GM21717 (cell line): Measurements from ENCODE around the gene KLHL11.
"Not testable (repeated sequence)": the region's sequence is repeated elsewhere in the genome, so short reads cannot be mapped to it uniquely, and the experiment has no call there.

Source experiments
- ATAC-seq: cut with Tn5 transposase; IDR thresholded peaks from one replicate; pipeline ENCODE4 v1.9.1; 2021; ENCODE audit warnings: mild to moderate bottlenecking, moderate library complexity; ENCODE audit not compliant: unreplicated experiment

The KLHL11 gene

DNA sequence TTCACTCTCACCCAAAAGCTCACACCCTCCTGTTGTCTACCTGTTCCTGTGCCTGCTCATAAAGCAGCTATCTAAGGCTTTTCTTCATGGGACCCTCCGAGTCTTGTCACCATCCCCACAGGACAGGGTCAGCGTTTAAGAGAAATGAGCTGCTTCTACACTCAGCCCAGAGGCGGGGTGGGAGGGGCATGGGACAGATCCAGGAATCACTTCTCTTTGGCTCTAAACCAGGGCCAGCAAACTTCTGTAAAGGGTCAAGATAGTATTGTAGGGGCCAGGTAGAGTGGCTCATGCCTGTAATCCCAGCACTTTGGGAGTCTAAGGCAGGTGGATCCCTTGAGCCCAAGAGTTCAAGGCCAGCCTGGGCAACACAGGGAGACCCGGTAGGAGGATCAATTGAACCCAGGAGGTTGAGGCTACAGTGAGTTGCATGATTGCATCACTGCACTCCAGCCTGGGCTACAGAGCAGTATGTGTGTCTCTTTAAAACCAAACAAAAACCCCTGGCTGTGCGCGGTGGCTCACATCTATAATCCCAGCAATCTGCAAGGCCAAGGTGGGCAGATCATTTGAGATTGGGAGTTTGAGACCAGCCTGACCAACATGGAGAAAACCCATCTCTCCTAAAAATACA lies 23.2 kb upstream of the KLHL11 start:
- ATAC-seq: no peak

DNA sequence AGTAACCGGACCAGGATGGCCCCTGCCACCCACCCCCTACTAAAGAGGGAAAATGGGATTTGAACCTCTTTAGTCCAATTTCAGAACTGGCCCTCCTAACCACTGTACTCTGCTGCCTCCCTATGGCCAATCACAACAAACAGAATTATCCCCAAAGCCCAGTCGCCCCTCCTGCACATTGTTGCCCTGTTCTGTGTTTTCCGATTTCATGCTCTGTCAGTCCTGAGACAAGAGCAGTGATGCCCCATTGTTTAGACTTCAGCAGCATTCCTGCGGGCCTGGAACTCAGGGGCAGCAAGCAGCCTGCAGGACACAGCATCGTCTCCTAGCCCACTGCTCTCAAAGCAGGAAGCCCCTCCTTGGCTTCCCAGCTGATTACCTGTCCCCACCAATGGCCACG lies 20.5 kb upstream of the KLHL11 start:
- no peak for ATAC-seq

DNA sequence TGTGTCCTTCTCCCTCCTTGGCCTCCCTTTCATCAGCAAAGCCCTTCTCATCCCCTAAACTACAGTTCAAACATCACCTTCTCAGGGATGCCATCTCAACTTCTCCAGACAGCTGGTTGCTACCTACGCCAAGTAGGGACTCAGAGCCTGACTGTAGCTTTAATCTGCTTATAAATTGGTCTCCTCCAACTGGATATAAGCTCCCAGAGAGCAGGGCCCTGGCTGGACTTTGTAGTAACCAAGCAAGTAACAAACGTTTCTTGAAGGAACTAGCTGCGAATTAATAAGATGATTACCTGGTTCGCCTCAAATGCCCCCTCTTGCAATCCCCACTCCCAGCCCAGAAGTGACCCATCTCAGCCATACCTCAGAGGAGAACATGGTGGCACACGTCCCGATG lies 17.5 kb upstream of the KLHL11 start:
- no peak for ATAC-seq

DNA sequence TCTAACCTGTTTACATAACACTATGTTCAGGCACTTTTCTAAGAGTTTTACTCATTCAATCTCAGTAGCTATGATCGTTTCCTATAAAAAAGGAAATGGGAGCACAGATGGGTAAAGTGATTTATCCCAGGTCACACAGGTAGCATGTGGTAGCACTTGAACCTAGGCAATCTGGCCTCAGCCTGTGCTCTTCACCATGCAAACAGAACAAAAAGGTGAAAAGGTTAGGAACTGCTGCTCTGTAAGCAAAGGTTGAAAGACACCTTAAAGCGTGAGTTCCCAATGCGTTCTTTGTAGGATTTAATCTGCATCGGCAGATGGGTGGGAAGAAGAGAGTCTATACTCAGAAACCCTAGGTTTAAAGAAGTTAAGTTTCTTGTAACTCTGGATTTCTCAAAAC lies 14.9 kb upstream of the KLHL11 start:
- no peak for ATAC-seq

DNA sequence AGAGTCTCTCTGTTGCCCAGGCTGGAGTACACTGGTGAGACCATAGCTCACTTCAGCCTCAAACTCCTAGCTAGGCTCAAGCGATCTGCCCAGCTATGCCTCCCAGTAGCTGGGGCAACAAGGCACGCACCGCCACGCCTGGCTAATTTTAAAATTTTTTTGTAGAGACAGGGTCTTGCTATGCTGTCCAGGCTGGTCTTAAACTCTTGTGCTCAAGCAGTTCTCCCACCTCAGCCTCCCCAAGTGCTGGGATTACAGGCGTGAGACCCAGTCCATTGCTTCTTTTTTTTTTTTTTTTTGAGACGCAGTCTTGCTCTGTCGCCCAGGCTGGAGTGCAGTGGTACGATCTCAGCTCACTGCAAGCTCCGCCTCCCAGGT lies 9.1 kb upstream of the KLHL11 start:
- not testable (repeated sequence) for ATAC-seq

DNA sequence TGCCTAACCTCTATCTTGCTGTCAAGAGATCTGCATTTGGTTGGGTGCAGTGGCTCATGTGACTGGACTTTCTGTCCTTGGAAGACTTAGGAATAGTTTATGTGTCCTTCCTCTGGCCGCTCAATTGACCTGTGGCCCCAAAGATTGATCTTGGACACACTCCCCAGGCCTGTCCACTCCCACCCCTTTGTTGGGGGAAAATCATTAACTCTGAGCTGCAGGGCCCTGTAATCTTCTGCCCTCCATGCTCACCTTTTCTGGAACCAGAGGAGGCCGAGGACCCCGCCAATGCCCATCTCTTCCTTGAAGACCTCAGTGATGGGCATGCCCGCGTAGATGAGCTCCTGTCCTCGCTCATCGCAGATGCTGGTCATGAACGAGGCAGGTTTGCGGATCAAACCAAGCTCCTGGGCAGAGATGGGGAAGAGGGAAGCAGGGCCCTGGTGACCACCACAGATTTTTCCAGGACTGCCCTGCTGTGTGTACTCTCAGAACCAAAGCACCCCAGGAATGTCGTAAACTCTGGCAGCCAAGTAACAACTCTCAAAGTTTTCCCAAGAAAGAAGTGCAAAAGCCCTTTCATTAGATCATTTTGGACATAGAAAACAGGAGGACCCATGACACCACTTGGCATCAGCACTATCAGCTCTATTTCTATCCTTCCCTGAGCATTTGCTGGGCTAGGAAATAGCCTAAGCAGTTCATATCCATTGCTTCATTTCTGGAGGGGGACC lies 8.5 kb upstream of the KLHL11 start:
- ATAC-seq: no peak

DNA sequence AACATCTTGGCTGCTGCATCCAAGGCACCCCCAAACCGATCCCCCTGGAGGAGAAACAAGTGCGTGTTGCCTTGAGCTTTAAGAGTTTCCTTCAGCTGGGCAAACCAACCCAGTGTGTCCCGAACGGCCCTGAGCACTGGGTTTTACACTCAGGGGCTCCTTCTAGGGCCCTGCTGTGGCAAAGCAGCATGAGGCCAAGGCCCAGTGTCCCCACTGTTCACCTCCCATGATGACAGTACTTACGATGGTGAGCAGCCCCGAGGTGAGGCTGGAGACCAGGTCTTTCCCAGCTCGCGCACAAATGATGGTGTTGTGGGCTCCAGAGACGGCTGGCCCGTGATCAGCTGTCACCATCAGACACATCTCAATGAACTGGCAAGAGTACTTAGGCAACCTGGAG lies 6.6 kb upstream of the KLHL11 start:
- ATAC-seq: no peak

DNA sequence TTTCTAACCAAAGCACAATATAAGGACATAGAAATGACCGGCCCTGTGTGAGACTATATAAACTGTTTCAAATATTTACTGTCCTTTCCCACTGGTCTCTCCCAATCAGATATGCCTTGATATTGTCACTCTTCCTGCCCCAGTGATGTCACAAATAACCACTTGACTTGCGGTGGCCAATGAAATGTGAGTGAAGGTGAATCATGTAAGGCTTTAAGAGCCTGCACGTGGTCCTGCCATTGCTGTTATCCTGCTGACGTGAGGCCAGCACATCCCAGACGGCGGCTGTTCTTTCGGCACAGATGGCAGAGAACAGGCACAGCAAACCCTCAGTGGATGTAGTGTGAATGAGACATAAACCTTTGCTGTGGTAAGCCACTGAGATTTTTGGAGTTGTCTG lies 5.4 kb upstream of the KLHL11 start:
- ATAC-seq: no peak

DNA sequence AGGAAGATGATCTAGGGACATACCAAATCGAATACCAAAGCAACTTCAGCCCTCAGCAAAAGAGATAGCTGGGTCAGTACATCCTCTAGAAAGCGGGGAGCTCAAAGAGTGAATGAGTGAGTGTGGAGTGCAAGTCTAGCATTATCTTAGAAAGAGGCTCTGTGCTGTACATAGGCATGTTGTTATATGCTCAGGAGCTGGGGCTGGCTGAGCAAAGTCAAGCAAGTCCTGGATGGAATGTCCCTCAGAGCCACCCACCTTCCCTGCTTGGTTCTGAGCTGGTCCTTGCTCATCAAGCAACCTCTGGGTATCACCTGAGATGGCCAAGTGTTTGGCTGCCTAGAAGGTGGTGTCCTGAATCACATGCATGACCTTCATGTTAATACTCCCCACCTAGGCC lies 4.9 kb upstream of the KLHL11 start:
- no peak for ATAC-seq

DNA sequence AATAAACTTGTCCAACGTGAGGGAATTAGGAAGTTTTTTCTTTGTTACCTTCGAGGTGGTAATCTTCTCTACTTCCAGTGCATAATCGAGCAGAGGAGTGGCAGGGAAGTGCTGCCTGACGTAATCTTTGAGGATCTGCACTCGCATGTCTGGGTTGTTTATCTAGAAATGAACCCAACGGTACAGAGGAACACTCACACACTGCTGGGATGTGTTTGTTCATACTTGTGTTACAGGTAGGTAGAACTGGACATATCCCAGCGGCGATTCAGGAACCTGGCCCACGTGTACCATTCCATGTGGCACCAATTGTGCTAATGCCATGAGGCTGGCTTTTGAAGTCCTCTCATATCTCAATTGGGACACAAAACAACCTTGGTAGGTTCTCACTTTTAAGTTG lies 4.2 kb upstream of the KLHL11 start:
- no peak for ATAC-seq

DNA sequence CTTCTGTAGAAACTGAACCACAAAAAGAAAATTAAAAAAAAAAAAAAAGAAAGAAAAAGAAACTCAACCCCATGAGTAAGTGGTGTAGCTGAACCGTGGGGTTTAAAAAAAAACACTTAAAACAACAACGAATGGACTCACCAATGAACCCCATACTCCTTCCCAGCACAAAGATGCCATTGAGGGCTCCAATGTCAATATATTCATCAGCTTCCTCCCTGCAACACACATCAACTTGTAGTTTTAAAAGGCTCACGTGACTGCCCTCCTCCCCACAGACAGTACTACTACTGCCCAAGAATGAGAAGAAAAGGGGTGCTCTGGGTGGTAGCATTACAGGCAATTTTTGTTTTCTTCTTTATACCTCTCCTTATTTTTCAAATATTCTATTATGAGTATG lies 3.3 kb upstream of the KLHL11 start:
- ATAC-seq: no peak

DNA sequence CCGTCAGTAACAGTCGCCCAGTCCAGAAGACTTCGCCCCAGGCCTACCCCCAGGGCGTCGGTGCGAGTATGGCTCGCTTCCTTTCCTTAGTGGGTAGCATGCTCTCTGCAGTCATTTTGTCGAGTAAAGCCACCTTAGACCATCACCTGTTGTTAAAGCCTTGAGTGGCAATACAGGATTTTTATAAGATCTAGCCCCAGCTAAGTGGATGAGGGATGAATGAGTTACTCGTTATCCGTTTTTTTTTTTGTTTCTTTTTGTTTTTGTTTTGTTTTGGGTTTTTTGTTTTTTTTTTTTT lies 322 bp upstream of the KLHL11 start:
- ATAC-seq: no peak

DNA sequence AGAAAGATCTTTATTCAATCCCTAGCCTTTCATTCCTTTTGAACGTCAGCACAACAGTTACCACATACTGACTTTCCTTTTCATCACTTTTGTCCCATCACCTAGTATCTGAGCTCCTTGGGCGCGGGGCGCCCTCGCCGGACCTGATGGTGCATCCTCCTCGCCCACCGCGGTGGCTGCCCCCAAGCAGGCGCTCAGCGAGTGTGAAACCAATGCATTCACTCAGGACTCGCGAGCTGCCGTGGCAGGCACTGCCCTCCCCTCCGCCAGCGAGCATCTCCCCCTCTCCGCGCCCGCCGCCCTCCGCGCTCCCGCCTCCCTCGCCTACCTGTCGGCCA lies 756 bp downstream of the KLHL11 start:
- ATAC-seq: no peak

DNA sequence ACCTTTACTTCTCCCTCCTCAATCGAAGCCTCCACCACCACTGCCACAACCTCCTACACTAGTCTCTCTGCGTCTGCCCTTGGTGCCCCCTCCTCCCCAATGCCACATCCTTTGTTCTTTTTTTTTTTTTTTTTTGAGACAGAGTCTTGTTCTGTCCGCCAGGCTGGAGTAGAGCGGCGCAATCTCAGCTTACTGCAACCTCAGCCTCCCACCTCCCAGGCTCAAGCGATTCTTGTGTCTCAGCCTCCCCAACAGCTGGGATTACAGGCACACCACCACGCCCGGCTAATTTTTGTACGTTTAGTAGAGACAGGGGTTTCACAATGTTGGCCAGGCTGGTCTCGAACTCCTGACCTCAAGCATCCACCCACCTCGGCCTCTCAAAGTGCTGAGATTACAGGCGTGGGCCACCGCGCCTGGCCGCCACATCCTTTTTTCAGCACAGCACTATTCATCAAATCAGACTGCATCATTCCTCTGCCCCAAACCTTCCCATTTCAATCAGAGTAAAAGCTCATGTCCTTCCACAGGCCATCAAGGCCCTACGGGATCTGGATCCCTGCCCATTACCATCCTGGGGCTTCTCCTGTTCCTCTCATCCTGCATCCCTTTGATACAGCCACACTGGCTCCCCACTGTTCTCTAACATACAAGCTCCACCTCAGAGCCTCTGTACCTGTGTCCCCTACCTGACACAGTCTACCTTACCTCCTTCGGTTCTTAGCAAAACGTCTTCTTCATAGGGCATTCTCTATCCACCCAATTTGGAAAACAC lies 2.0 kb downstream of the KLHL11 start:
- ATAC-seq: no peak

DNA sequence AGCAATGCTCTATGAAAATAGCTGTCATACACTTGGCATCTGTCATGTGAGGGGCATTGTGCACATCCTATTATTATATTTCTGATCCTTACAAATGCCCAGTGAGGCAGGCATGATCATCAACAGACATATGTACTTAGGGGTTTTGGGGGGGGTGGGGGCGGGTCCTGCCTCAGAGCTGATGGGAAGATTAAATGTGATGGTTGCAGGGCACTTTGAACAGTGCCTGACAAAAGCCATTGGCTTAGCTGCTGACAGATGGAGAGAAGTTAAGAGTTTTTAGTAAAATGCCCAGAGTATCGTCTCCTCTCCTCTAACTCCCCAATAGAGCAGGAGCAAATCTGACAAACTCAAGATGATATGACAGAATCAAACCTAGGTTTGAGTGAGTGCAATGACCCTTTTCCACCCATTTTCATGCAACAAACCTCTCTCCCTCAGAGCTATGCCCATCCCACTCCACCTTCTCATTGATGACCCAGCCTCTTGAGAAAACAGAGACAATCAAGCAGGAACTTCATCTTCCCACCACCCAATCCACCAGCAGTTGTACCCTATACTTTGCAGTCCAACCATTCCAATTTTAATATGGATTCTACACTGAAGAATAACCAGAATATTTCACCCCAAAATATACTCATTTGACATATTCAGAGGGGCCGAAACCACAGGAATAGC lies 4.8 kb downstream of the KLHL11 start:
- ATAC-seq: no peak

DNA sequence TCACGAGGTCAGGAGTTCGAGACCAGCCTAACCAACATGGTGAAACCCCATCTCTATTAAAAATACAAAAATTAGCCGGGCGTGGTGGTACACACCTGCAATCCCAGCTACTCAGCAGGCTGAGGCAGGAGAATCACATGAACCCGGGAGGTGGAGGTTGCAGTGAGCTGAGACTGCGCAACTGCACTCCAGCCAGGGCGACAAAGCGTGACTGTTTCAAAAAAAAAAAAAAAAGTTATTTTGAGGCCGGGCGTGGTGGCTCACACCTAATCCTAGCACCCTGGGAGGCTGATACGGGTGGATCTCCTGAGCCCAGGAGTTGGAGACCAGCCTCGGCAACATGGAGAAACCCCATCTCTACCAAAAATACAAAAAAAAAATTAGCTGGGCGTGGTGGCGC lies 13.8 kb downstream of the KLHL11 start:
- not testable (repeated sequence) for ATAC-seq

DNA sequence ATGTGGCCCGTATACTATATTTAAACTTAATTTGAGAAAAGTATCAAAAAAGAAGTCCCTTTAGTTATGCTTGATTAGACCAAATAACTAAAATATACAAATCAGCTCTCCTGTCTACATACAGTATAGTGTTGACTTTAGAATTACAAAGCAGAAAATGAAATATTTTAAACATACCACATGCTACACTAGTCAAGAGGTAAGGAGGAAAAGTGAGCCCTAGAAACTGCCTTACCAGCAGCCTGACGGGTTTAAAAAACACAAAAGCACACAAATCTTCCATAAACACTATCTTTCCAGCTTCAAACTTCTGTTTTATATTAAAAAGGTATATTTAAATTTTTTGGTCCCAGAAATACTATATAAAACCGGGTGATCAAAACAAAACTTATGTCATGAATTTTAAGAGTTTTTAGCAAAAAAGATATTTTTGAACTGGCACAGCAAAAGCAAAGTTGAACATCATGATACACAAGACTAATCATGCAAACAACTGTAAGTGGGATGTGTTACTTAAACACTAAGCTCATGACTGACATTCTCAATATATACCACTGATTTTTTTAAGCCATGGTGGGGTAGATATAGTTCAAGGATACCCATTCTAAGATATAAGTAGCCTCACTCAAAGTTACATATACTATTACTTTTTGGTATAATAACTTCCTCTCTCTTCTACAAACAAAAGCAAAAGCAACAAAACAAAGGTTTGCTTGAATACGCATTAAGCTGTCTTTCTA lies 15.8 kb downstream of the KLHL11 start:
- ATAC-seq: no peak

DNA sequence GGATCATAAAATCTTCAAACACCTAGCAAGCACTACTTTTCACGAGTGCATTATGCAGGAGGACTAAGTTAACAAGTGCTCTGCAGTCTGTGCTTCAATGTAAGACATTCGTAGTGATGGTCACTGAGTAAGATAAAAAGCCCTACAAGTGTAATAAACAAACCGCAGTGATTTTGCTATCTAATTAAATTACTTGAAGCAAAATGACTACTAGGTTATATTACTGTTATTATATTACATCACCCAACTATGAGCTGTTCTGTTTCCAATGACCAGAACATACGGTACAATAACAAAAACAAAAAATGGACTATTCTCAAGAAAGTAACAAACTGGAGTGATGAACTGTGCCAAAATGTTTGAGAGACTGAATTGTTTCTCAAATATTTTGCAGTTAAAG lies 16.4 kb downstream of the KLHL11 start:
- ATAC-seq: no peak

DNA sequence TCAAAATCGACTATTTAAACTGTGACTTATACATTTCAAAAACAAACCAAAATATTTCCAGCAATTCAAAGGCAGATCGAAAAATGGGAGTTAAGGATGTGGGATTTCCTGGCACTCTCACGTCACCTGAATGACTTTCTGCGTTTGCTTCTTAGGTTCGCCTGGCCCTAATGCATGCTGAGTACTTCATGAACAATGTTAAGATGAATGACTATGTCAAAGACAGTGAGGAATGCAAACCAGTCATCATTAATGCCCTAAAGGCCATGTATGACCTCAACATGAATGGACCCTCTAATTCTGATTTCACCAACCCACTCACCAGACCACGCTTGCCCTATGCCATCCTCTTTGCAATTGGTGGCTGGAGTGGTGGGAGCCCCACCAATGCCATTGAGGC lies 20.3 kb downstream of the KLHL11 start:
- no peak for ATAC-seq

DNA sequence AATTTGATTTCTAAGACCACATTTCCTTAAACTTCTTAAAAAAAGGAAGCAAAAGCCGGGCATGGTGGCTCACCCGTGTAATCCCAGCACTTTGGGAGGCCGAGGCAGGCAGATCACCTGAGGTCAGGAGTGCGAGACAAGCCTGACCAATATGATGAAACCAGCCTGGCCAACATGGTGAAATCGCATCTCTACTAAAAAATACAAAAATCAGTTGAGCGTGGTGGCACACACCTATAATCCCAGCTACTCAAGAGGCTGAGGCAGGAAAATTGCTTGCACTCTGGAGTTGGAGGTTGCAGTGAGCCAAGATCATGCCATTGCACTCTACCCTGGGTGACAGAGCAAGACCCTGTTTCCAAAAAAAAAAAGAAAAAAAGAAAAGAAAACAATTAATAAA lies 24.4 kb downstream of the KLHL11 start:
- not testable (repeated sequence) for ATAC-seq

DNA sequence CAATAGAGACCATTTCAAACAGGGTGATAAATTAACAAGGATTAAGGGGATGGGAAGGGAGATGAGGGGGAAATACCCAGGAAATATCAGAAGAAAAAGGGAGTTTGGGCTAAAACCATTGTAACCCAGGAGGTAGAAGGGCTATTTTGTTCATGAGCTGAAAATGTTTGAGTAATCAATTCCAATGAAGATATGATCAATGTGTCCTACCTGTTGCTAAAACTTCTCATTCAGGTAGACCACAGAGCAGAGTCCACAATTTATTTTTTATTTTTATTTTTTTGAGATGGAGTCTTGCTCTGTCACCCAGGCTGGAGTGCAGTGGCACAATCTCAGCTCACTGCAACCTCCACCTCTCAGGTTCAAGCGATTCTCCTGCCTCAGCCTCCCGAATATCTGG lies 25.8 kb downstream of the KLHL11 start:
- ATAC-seq: not testable (repeated sequence)
